ENCODE data around the gene AICDA. TPM values are rescaled to one million over a fixed set of nuclear protein-coding genes. Genes with fewer than 3 reads are reported as not detected.
"Not testable (repeated sequence)": the region's sequence is repeated elsewhere in the genome, so short reads cannot be mapped to it uniquely, and the experiment has no call there.

Gene AICDA
- total RNA-seq, 4 donors from 2014 or later, result 0.41 TPM; not detected in 3

DNA sequence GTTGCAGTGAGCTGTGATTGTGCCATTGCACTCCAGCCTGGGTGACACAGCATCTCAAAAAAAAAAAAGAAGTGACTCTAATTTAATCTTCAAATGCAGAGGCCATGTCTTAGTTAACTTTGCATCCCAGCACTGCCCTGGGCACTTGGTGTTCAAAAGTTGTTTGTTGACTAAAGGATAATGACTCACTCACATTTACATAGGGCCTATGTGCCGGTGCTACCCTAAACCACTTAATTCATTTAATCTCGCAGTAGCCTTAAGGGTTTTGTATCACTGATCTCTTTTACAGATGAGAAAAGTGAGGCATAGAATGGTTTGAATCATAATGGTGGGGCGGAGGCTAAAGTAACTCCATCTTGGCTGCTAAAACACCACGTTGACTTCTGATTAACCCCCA is 26.3 kb upstream of the AICDA start:
- intact Hi-C loops (cut with DNase I; ENCODE audit: low total_unique reads), result no loop called here
- Histone ChIP-seq H3K4me3 (no peak overlapping the region), H3K36me3 (no peaks in the 10 kb centered on the region), H3K27ac (no peak overlapping the region), H3K9me3 (no peaks in the 10 kb centered on the region), H3K4me1 (no peaks in the 10 kb centered on the region), H3K27me3 (no peaks in the 10 kb centered on the region)
- DNase-seq, result no peak
- TF ChIP-seq, protein P1, sequence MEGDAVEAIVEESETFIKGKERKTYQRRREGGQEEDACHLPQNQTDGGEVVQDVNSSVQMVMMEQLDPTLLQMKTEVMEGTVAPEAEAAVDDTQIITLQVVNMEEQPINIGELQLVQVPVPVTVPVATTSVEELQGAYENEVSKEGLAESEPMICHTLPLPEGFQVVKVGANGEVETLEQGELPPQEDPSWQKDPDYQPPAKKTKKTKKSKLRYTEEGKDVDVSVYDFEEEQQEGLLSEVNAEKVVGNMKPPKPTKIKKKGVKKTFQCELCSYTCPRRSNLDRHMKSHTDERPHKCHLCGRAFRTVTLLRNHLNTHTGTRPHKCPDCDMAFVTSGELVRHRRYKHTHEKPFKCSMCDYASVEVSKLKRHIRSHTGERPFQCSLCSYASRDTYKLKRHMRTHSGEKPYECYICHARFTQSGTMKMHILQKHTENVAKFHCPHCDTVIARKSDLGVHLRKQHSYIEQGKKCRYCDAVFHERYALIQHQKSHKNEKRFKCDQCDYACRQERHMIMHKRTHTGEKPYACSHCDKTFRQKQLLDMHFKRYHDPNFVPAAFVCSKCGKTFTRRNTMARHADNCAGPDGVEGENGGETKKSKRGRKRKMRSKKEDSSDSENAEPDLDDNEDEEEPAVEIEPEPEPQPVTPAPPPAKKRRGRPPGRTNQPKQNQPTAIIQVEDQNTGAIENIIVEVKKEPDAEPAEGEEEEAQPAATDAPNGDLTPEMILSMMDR (IDR thresholded peaks at IDR 0.05), result no peak
- no peak for TF ChIP-seq POLR2A (IDR thresholded peaks at IDR 0.05)

DNA sequence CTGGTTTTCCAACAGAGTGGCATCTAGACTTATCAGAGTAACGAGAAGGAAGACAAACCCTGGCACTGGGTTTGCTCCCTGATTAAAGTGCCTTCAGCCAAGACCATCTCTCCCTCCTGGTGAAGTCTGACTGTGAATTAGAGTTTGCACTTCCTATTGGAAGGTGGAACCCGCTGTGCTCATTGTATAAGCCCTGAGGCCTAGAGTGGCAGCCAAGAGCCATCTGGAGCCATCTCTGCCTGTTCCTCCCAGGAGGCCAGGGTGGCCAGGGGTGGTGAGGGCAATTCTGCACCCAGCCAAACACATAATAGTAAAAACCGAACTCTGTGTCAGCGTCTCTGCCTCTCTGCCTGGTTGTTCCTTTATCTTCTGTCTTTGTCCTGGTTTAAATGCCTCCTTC is 25.0 kb upstream of the AICDA start:
- Histone ChIP-seq H3K27ac (no peak overlapping the region), H3K9me3 (no peaks in the 10 kb centered on the region), H3K4me3 (no peak overlapping the region), H3K36me3 (no peaks in the 10 kb centered on the region), H3K27me3 (no peaks in the 10 kb centered on the region), H3K4me1 (no peaks in the 10 kb centered on the region)
- TF ChIP-seq, protein P1 (IDR thresholded peaks at IDR 0.05), result no peak
- TF ChIP-seq POLR2A (IDR thresholded peaks at IDR 0.05), result no peak
- DNase-seq, result no peak
- intact Hi-C loops (cut with DNase I; ENCODE audit: low total_unique reads), result no loop called here

DNA sequence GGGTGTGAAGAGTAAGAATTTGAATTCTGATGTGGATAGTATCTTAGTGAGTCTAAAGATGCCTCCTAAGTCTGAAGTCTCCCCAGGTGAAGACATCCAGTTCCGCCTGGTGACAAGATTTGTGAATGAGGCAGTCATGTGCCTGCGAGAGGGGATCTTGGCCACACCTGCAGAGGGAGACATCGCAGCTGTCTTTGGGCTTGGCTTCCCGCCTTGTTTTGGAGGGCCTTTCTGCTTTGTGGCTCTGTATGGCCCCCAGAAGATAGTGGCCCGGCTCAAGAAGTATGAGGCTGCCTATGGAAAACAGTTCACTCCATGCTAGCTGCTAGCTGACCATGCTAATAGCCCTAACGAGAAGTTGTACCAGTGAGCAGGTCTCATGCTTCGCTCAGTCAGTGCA is 24.6 kb upstream of the AICDA start:
- Histone ChIP-seq H3K4me3 (no peak overlapping the region), H3K27me3 (no peaks in the 10 kb centered on the region), H3K27ac (no peak overlapping the region), H3K4me1 (no peaks in the 10 kb centered on the region), H3K36me3 (no peaks in the 10 kb centered on the region), H3K9me3 (no peaks in the 10 kb centered on the region)
- TF ChIP-seq, protein P1 (IDR thresholded peaks at IDR 0.05), result no peak
- no peak for TF ChIP-seq POLR2A (IDR thresholded peaks at IDR 0.05)
- intact Hi-C loops (cut with DNase I; ENCODE audit: low total_unique reads), result no loop called here
- DNase-seq, result no peak

DNA sequence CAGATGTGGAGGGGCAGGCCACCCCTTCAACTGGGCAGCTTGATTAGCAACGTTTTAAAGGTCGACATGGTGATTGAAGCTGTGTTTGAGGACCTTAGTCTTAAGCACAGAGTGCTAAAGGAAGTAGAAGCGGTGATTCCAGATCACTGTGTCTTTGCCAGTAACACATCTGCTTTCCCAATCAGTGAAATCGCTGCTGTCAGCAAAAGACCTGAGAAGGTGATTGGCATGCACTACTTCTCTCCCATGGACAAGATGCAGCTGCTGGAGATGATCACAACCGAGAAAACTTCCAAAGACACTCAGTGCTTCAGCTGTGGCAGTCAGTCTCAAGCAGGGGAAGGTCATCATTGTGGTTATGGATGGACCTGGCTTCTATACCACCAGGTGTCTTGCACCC is 23.9 kb upstream of the AICDA start:
- no peak for TF ChIP-seq POLR2A (IDR thresholded peaks at IDR 0.05)
- TF ChIP-seq, protein P1 (IDR thresholded peaks at IDR 0.05), result no peak
- Histone ChIP-seq H3K27me3 (no peaks in the 10 kb centered on the region), H3K4me3 (no peak overlapping the region), H3K36me3 (no peaks in the 10 kb centered on the region), H3K27ac (no peak overlapping the region), H3K9me3 (no peaks in the 10 kb centered on the region), H3K4me1 (no peaks in the 10 kb centered on the region)
- DNase-seq, result no peak
- intact Hi-C loops (cut with DNase I; ENCODE audit: low total_unique reads), result no loop called here

DNA sequence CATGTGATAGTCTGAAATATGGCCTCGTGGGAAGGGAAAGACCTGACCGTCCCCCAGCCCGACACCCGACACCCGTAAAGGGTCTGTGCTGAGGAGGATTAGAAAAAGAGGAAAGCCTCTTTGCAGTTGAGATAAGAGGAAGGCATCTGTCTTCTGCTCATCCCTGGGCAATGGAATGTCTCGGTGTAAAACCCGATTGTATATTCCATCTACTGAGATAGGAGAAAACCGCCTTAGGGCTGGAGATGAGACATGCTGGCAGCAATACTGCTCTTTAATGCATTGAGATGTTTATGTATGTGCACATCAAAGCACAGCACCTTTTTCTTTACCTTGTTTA is 23.3 kb upstream of the AICDA start:
- H3K4me3 ChIP-seq; H3K27me3 ChIP-seq; H3K27ac ChIP-seq; H3K36me3 ChIP-seq; H3K4me1 ChIP-seq; H3K9me3 ChIP-seq; DNase-seq; intact Hi-C loops (cut with DNase I; ENCODE audit: low total_unique reads): not testable (repeated sequence)

DNA sequence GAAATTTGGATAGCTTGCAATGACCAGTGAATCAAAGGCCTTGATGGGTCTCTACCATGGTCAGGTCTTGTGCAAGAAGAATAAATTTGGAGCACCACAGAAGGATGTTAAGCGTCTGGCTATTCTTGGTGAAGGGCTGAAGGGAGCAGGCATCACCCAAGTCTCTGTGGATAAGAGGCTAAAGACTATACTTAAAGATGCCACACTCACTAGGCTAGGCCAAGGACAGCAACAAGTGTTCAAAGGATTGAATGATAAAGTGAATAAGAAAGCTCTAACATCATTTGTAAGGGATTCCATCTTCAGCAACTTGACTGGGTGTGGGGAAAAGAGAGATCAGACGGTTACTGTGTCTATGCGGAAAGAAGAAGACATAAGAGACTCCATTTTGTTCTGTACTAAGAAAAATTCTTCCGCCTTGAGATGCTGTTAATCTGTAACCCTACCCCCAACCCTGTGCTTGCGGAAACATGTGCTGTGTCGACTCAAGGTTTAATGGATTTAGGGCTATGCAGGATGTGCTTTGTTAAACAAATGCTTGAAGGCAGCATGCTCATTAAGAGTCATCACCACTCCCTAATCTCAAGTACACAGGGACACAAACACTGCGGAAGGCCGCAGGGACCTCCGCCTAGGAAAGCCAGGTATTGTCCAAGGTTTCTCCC is 22.8 kb upstream of the AICDA start:
- H3K4me1 ChIP-seq; H3K27me3 ChIP-seq; H3K36me3 ChIP-seq; H3K27ac ChIP-seq; H3K4me3 ChIP-seq; intact Hi-C loops (cut with DNase I; ENCODE audit: low total_unique reads); DNase-seq; H3K9me3 ChIP-seq: not testable (repeated sequence)
